Measurements from ENCODE around the gene PLN.

The PLN gene

GRCh38 chr6:118569498-118569897 lies 21.4 kb downstream of the PLN start:
- TF ChIP-seq JUND (IDR thresholded peaks at IDR 0.05; ENCODE audit: low read depth) = no peak
- in situ Hi-C loops (cut with HindIII; ENCODE audit: low pct_unique_long_range_greater_than_20kb, low sequenced_read_pairs) = no loop called here
- DNase-seq (ENCODE audit: low read depth in 1 of 2, low spot score in 1 of 2) = no peak

DNA sequence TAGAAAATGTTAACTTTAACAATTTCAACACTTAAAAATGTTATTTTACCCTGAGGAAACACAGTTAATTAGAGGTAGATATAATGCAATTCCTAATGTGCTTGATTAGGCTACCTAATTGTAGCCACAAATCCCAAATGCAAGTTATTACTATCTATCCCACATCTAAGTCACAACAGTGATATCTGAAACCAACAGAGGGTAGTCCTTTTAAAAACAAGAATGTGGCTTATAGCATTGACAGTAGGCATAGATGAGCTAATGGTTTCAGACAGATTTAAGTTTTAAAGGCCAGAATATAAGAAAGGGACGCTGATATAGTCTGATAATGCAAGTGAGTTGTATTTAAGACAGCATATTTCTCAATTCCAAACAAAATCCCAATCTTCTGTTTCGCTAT lies 23.0 kb downstream of the PLN start:
- TF ChIP-seq JUND (IDR thresholded peaks at IDR 0.05; ENCODE audit: low read depth) = no peak
- in situ Hi-C loops (cut with HindIII; ENCODE audit: low pct_unique_long_range_greater_than_20kb, low sequenced_read_pairs) = no loop called here
- no peak for DNase-seq (ENCODE audit: low read depth in 1 of 2, low spot score in 1 of 2)

- in situ Hi-C loops (cut with HindIII; ENCODE audit: low pct_unique_long_range_greater_than_20kb, low sequenced_read_pairs) = no loop called here
- TF ChIP-seq JUND (IDR thresholded peaks at IDR 0.05; ENCODE audit: low read depth) = no peak
- peak in 1 of 2 experiments; percentile 40 for DNase-seq (ENCODE audit: low read depth in 1 of 2, low spot score in 1 of 2)
These were observed 26.2 kb downstream of the PLN start for GRCh38 chr6:118574051-118574865.

GRCh38 chr6:118577972-118578371 lies 29.9 kb downstream of the PLN start:
- no peak for TF ChIP-seq JUND (IDR thresholded peaks at IDR 0.05; ENCODE audit: low read depth)
- in situ Hi-C loops (cut with HindIII; ENCODE audit: low pct_unique_long_range_greater_than_20kb, low sequenced_read_pairs) = no loop called here
- DNase-seq (ENCODE audit: low read depth in 1 of 2, low spot score in 1 of 2) = no peak

- in situ Hi-C loops (cut with HindIII; ENCODE audit: low pct_unique_long_range_greater_than_20kb, low sequenced_read_pairs) = no loop called here
- no peak for TF ChIP-seq JUND (IDR thresholded peaks at IDR 0.05; ENCODE audit: low read depth)
These were observed 30.5 kb downstream of the PLN start for GRCh38 chr6:118578617-118579016.

DNA sequence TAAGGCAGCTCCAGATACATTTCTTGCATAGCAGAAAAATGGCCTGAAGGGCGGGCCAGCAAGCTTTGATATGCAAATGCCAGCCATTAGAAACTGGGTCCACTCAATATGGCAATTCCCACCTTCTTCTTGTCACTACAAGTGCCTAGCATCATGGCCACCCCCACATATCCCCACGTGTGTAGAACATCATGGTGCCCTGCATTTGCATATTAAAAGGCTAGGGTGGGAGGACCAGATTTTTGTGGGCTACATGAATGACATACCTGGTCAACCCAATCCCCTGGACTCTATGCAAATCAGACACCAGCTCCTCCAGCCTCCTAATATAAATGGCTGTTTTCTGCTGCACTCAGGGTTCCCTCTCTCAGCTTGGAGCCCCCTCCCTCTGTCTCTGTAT lies 31.7 kb downstream of the PLN start:
- in situ Hi-C loops (cut with HindIII; ENCODE audit: low pct_unique_long_range_greater_than_20kb, low sequenced_read_pairs) = no loop called here
- DNase-seq (ENCODE audit: low read depth in 1 of 2, low spot score in 1 of 2) = no peak
- TF ChIP-seq JUND (IDR thresholded peaks at IDR 0.05; ENCODE audit: low read depth) = no peak

More at GRCh38 chr6:118578617-118579016, 30.5 kb downstream of the PLN start:
- no peak for DNase-seq (ENCODE audit: low read depth in 1 of 2, low spot score in 1 of 2)

- no peak for TF ChIP-seq JUND (IDR thresholded peaks at IDR 0.05; ENCODE audit: low read depth)
- in situ Hi-C loops (cut with HindIII; ENCODE audit: low pct_unique_long_range_greater_than_20kb, low sequenced_read_pairs) = no loop called here
- peak; percentile 26 to 79 for DNase-seq (ENCODE audit: low read depth in 1 of 2, low spot score in 1 of 2)
These were observed 32.7 kb downstream of the PLN start for GRCh38 chr6:118580585-118581419.

GRCh38 chr6:118581489-118581959 lies 33.4 kb downstream of the PLN start:
- no peak for TF ChIP-seq JUND (IDR thresholded peaks at IDR 0.05; ENCODE audit: low read depth)
- DNase-seq (ENCODE audit: low read depth in 1 of 2, low spot score in 1 of 2) = no peak
- in situ Hi-C loops (cut with HindIII; ENCODE audit: low pct_unique_long_range_greater_than_20kb, low sequenced_read_pairs) = no loop called here

DNA sequence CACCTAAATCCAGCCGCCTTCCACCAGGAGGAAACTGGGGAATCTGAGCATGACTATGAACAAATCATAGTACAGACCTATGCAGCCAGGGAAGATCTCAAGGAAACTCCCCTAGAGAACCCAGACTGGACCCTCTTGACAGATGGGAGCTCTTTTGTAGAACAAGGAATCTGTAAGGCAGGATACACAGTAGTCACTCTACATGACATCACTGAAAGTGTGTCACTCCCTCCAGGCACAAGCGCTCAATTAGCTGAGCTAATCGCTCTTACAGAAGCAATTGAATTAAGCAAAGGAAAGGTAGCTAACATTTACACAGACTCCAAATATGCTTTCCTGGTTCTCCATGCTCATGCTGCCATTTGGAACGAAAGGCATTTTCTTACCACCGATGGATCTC lies 36.8 kb downstream of the PLN start:
- DNase-seq (ENCODE audit: low read depth in 1 of 2, low spot score in 1 of 2) = no peak
- TF ChIP-seq JUND (IDR thresholded peaks at IDR 0.05; ENCODE audit: low read depth) = no peak
- in situ Hi-C loops (cut with HindIII; ENCODE audit: low pct_unique_long_range_greater_than_20kb, low sequenced_read_pairs) = no loop called here

GRCh38 chr6:118586746-118587485 lies 38.8 kb downstream of the PLN start:
- in situ Hi-C loops (cut with HindIII; ENCODE audit: low pct_unique_long_range_greater_than_20kb, low sequenced_read_pairs) = no loop called here
- TF ChIP-seq JUND (IDR thresholded peaks at IDR 0.05; ENCODE audit: low read depth) = no peak
- no peak for DNase-seq (ENCODE audit: low read depth in 1 of 2, low spot score in 1 of 2)

DNA sequence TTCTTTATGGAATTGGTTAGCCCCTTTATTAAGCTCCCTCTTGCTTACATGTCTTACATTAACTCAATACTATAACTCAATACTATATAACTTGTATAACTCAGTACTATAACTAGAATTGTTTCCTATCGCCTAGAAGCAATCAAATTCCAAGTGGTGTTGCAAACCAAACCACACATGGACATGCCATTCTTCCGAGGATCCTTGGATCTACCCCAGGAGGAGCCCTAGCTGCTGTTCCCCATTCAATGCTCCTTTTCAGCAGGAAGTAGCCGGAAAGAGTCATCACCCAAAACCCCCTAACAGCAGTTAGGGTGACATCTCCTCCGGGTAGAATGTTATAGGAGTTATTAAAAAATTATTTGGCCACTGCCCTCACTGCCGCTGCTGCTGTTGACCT lies 40.5 kb downstream of the PLN start:
- DNase-seq (ENCODE audit: low read depth in 1 of 2, low spot score in 1 of 2) = no peak
- in situ Hi-C loops (cut with HindIII; ENCODE audit: low pct_unique_long_range_greater_than_20kb, low sequenced_read_pairs) = no loop called here
- TF ChIP-seq JUND (IDR thresholded peaks at IDR 0.05; ENCODE audit: low read depth) = no peak

- DNase-seq (ENCODE audit: low read depth in 1 of 2, low spot score in 1 of 2) = no peak
- no peak for TF ChIP-seq JUND (IDR thresholded peaks at IDR 0.05; ENCODE audit: low read depth)
- in situ Hi-C loops (cut with HindIII; ENCODE audit: low pct_unique_long_range_greater_than_20kb, low sequenced_read_pairs) = no loop called here
These were observed 41.1 kb downstream of the PLN start for GRCh38 chr6:118589186-118589585.

Measured in T47D (cell line).